ENCODE data around the gene CEP85. TPM values are rescaled to one million over a fixed set of nuclear protein-coding genes. Genes with fewer than 3 reads are reported as not detected.

The CEP85 gene
- total RNA-seq, 1 donor from 2014 or later = 10.5 TPM

- Mint-ChIP-seq H3K27ac (ENCODE audit: unreplicated experiment) (no peak overlapping the region), H3K4me3 (ENCODE audit: unreplicated experiment) (no peak overlapping the region), H3K4me1 (ENCODE audit: low read depth, unreplicated experiment) (no peaks in the 10 kb centered on the region), H3K36me3 (ENCODE audit: low read depth, unreplicated experiment) (no peaks in the 10 kb centered on the region), H3K9me3 (ENCODE audit: unreplicated experiment) (no peaks in the 10 kb centered on the region), H3K27me3 (ENCODE audit: low read depth, unreplicated experiment) (peaks cover 48% of the 10 kb centered on the region)
- no peak for DNase-seq (ENCODE audit: low read depth)
- H3K9ac ChIP-seq (ENCODE audit: low read length) = no peak overlapping the region
- no peak overlapping the region for H3K4me3 ChIP-seq (ENCODE audit: insufficient read depth, low read depth, low read length)
- no peaks in the 10 kb centered on the region for H3K79me2 ChIP-seq (ENCODE audit: insufficient read depth, low read length)
- H4K20me1 ChIP-seq (ENCODE audit: insufficient read depth, low read length) = no peaks in the 10 kb centered on the region
- no peak for FAIRE-seq
- TF ChIP-seq EZH2 (IDR thresholded peaks at IDR 0.05; ENCODE audit: insufficient read depth, low read length) = no peak
- no peak for TF ChIP-seq CTCF (IDR thresholded peaks at IDR 0.05; ENCODE audit: insufficient read depth, low read depth, low read length)
- H3K4me2 ChIP-seq (ENCODE audit: low read length) = no peak overlapping the region
- no peak overlapping the region for H2AFZ ChIP-seq (ENCODE audit: low read depth, low read length)
- peaks cover 10% of the 10 kb centered on the region for H3K27me3 ChIP-seq (ENCODE audit: insufficient read depth, low read length)
- H3K27ac ChIP-seq (ENCODE audit: low read depth, low read length) = no peak overlapping the region
- H3K4me1 ChIP-seq (ENCODE audit: insufficient read depth, low read length) = peaks cover 2% of the 10 kb centered on the region
- H3K36me3 ChIP-seq (ENCODE audit: insufficient read depth, low read length) = no peaks in the 10 kb centered on the region
- H3K9me3 ChIP-seq (ENCODE audit: insufficient read depth, low read depth, low read length) = no peaks in the 10 kb centered on the region
Observed at GRCh38 chr1:26197301-26197700, 36.7 kb upstream of the CEP85 start.

- Histone ChIP-seq H3K27ac (ENCODE audit: low read depth, low read length) (no peak overlapping the region), H3K4me2 (ENCODE audit: low read length) (no peak overlapping the region), H3K4me3 (ENCODE audit: insufficient read depth, low read depth, low read length) (no peak overlapping the region), H4K20me1 (ENCODE audit: insufficient read depth, low read length) (no peaks in the 10 kb centered on the region), H3K4me1 (ENCODE audit: insufficient read depth, low read length) (peaks cover 2% of the 10 kb centered on the region), H3K27me3 (ENCODE audit: insufficient read depth, low read length) (peaks cover 10% of the 10 kb centered on the region), H2AFZ (ENCODE audit: low read depth, low read length) (no peak overlapping the region), H3K36me3 (ENCODE audit: insufficient read depth, low read length) (no peaks in the 10 kb centered on the region), H3K9ac (ENCODE audit: low read length) (no peak overlapping the region), H3K9me3 (ENCODE audit: insufficient read depth, low read depth, low read length) (no peaks in the 10 kb centered on the region), H3K79me2 (ENCODE audit: insufficient read depth, low read length) (no peaks in the 10 kb centered on the region)
- Mint-ChIP-seq H3K27ac (ENCODE audit: unreplicated experiment) (no peak overlapping the region), H3K4me1 (ENCODE audit: low read depth, unreplicated experiment) (no peaks in the 10 kb centered on the region), H3K36me3 (ENCODE audit: low read depth, unreplicated experiment) (no peaks in the 10 kb centered on the region), H3K27me3 (ENCODE audit: low read depth, unreplicated experiment) (peaks cover 53% of the 10 kb centered on the region), H3K9me3 (ENCODE audit: unreplicated experiment) (no peaks in the 10 kb centered on the region), H3K4me3 (ENCODE audit: unreplicated experiment) (no peak overlapping the region)
- TF ChIP-seq EZH2 (IDR thresholded peaks at IDR 0.05; ENCODE audit: insufficient read depth, low read length) (no peak), CTCF (IDR thresholded peaks at IDR 0.05; ENCODE audit: insufficient read depth, low read depth, low read length) (no peak)
- FAIRE-seq (no peak), DNase-seq (ENCODE audit: low read depth) (no peak)
Observed at GRCh38 chr1:26197813-26198212, 36.2 kb upstream of the CEP85 start.

GRCh38 chr1:26200413-26200812, 33.6 kb upstream of the CEP85 start:
- H3K27me3 ChIP-seq (ENCODE audit: insufficient read depth, low read length) = peaks cover 13% of the 10 kb centered on the region
- DNase-seq (ENCODE audit: low read depth) = no peak
- H3K4me1 ChIP-seq (ENCODE audit: insufficient read depth, low read length) = peaks cover 2% of the 10 kb centered on the region
- no peaks in the 10 kb centered on the region for H3K9me3 ChIP-seq (ENCODE audit: insufficient read depth, low read depth, low read length)
- no peak overlapping the region for H3K9ac ChIP-seq (ENCODE audit: low read length)
- H3K9me3 Mint-ChIP-seq (ENCODE audit: unreplicated experiment) = no peaks in the 10 kb centered on the region
- H3K27me3 Mint-ChIP-seq (ENCODE audit: low read depth, unreplicated experiment) = peaks cover 55% of the 10 kb centered on the region
- no peaks in the 10 kb centered on the region for H3K4me1 Mint-ChIP-seq (ENCODE audit: low read depth, unreplicated experiment)
- H3K4me3 ChIP-seq (ENCODE audit: insufficient read depth, low read depth, low read length) = no peak overlapping the region
- H3K36me3 ChIP-seq (ENCODE audit: insufficient read depth, low read length) = no peaks in the 10 kb centered on the region
- no peaks in the 10 kb centered on the region for H3K36me3 Mint-ChIP-seq (ENCODE audit: low read depth, unreplicated experiment)
- H2AFZ ChIP-seq (ENCODE audit: low read depth, low read length) = no peak overlapping the region
- H3K79me2 ChIP-seq (ENCODE audit: insufficient read depth, low read length) = no peaks in the 10 kb centered on the region
- H4K20me1 ChIP-seq (ENCODE audit: insufficient read depth, low read length) = no peaks in the 10 kb centered on the region
- H3K4me2 ChIP-seq (ENCODE audit: low read length) = no peak overlapping the region
- H3K27ac Mint-ChIP-seq (ENCODE audit: unreplicated experiment) = no peak overlapping the region
- no peak for FAIRE-seq
- H3K4me3 Mint-ChIP-seq (ENCODE audit: unreplicated experiment) = no peak overlapping the region
- no peak for TF ChIP-seq CTCF (IDR thresholded peaks at IDR 0.05; ENCODE audit: insufficient read depth, low read depth, low read length)
- TF ChIP-seq EZH2 (IDR thresholded peaks at IDR 0.05; ENCODE audit: insufficient read depth, low read length) = no peak
- no peak overlapping the region for H3K27ac ChIP-seq (ENCODE audit: low read depth, low read length)
